Sigmoid colon (tissue), 7 donors: ENCODE results near the gene CORO2B. TPM values are rescaled to one million over a fixed set of nuclear protein-coding genes. Genes with fewer than 3 reads are reported as not detected.

ENCODE experiments used
- DNase-seq: peaks from one replicate; pipeline ENCODE4 v3.0.0-alpha.2; 2019
- H3K27ac ChIP-seq, 4 donors: fragments of 200-600 bp; sonication (generic); one replicate each; pipeline ENCODE4 v1.5.1; 2016 to 2019; ENCODE audit warnings: mild to moderate bottlenecking in 1 of 4
- H3K27me3 ChIP-seq, 3 donors: fragments of 200-600 bp; sonication (generic); one replicate each; pipeline ENCODE4 v1.5.1; 2019; ENCODE audit warnings: mild to moderate bottlenecking in 1 of 3
- H3K36me3 ChIP-seq, 4 donors: fragments of 200-600 bp; sonication (generic); one replicate each; pipeline ENCODE4 v1.5.1; 2016 to 2019
- H3K4me1 ChIP-seq, 4 donors: fragments of 200-600 bp; sonication (generic); one replicate each; pipeline ENCODE4 v1.5.1; 2017 to 2019
- H3K4me3 ChIP-seq, 4 donors: fragments of 200-600 bp; sonication (generic); one replicate each; pipeline ENCODE4 v1.5.1; 2017 to 2019; ENCODE audit warnings: mild to moderate bottlenecking in 2 of 4, moderate library complexity in 1 of 4
- H3K9me3 ChIP-seq, 4 donors: fragments of 200-600 bp in 3 of 4; sonication (generic) in 3 of 4; one replicate each; pipeline versions ENCODE4 v1.5.1 to v1.6.1; 2013 to 2019
- EP300 ChIP-seq, 4 donors: sonication (generic); formaldehyde crosslinking; IDR thresholded peaks; one replicate each; pipeline ENCODE4 v1.6.1; 2017; ENCODE audit warnings: antibody characterized with exemption in 4 of 4
- POLR2A ChIP-seq, 2 donors: fragments of 450-650 bp; IDR thresholded peaks; one replicate each; pipeline ENCODE4 v1.6.1; 2016; ENCODE audit warnings: antibody characterized with exemption in 2 of 2, mild to moderate bottlenecking in 2 of 2, moderate library complexity in 2 of 2
- POLR2AphosphoS5 ChIP-seq, 4 donors: sonication (generic); formaldehyde crosslinking; IDR thresholded peaks; one replicate each; pipeline ENCODE4 v1.6.1; 2017; ENCODE audit warnings: antibody characterized with exemption in 4 of 4
- WGBS, 2 donors: extraction: QIAGEN DNeasy Blood & Tissue Kit; methylation state at CpG; one replicate each; pipeline ENCODE4 v1.1.7; 2013; 5-methylcytosine and 5-hydroxymethylcytosine counted together
- intact Hi-C: fragments of 100-400 bp; cut with DNase I; formaldehyde crosslinking; loops from one replicate; pipeline ENCODE4 v1.15.1; 2023
- polyA plus RNA-seq, 3 donors: library from polyadenylated mRNA; stranded (reverse); fragments of 200-250 nt; gene quantifications; one replicate each; pipeline ENCODE4 v1.2.3, GENCODE V29; 2013
- total RNA-seq, 4 donors: library from RNA; depleted of rRNA; stranded (reverse); fragments of >200 nt; gene quantifications; one replicate each; pipeline ENCODE4 v1.1.0, GENCODE V29; 2016
- TF ChIP-seq, protein P1 (sequence below), 4 experiments: fragments of 450-650 bp in 3 of 4; fragments of 200-600 bp in 1 of 4; IDR thresholded peaks; one replicate each; pipeline ENCODE4 v1.5.1; 2016 to 2019; ENCODE audit warnings: antibody characterized with exemption in 4 of 4, mild to moderate bottlenecking in 3 of 4, moderate library complexity in 2 of 4
- donor health status: healthy with polysubstance abuse.
- donor health status: Bipolar disorder and iron deficiency.
- donor health status: healthy.

CORO2B gene
- total and polyA plus RNA-seq, 7 donors = 0.46 to 3.9 (median 3.1) TPM

DNA sequence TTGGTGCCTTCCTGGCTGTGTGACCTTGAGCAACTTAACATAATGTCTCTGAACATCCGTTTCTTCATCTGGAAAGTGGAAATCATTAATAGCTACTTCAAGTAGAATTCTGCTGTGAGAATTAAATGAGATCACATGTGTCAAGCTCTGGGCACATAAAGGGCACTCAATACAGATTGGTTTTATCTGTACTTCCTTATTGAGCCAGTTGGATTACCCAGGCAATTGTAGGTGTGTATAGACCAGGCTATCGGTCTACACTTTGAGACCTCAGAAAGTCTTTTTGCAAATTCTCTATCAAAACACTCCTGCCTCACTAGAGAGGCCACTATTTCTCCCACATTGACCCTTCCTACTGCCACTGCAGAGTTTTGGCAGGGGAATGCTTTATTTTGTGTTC lies 194.2 kb downstream of the CORO2B start:
- Histone ChIP-seq H3K4me1 (peaks cover 0 to 24% (median 20%) of the 10 kb centered on the region in 4 donors), H3K27ac (no peak overlapping the region), H3K4me3 (no peak overlapping the region), H3K9me3 (no peaks in the 10 kb centered on the region), H3K27me3 (no peaks in the 10 kb centered on the region), H3K36me3 (peaks cover 0 to 5% (median 0%) of the 10 kb centered on the region in 4 donors)
- intact Hi-C loops = no loop called here
- no peak for DNase-seq
- TF ChIP-seq, protein P1, sequence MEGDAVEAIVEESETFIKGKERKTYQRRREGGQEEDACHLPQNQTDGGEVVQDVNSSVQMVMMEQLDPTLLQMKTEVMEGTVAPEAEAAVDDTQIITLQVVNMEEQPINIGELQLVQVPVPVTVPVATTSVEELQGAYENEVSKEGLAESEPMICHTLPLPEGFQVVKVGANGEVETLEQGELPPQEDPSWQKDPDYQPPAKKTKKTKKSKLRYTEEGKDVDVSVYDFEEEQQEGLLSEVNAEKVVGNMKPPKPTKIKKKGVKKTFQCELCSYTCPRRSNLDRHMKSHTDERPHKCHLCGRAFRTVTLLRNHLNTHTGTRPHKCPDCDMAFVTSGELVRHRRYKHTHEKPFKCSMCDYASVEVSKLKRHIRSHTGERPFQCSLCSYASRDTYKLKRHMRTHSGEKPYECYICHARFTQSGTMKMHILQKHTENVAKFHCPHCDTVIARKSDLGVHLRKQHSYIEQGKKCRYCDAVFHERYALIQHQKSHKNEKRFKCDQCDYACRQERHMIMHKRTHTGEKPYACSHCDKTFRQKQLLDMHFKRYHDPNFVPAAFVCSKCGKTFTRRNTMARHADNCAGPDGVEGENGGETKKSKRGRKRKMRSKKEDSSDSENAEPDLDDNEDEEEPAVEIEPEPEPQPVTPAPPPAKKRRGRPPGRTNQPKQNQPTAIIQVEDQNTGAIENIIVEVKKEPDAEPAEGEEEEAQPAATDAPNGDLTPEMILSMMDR (IDR thresholded peaks at IDR 0.05) = no peak
- TF ChIP-seq POLR2A (IDR thresholded peaks at IDR 0.05) = no peak
- no peak for TF ChIP-seq POLR2AphosphoS5 (IDR thresholded peaks at IDR 0.05)
- no peak for TF ChIP-seq EP300 (IDR thresholded peaks at IDR 0.05)
- 18 to 67% methylated on average over 2 of the region's 2 CpGs for WGBS, 2 donors

DNA sequence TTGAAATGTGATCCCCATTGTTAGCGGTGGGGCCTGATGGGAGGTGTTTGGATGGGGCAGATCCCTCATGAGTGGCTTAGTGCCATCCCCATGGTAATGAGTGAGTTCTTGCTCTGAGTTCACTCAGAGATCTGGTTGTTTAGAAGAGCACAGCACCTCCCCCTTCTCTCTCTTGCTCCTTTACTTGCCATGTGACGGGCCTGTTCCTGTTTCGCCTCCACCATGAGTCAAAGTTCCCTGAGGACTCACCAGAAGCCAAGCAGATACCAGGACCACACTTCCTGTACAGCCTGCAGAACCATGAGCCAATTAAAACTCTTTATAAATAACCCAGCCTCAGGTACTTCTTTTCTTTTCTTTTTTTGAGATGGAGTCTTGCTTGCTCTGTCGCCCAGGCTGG lies 195.3 kb downstream of the CORO2B start:
- H3K9me3 ChIP-seq = no peaks in the 10 kb centered on the region
- H3K27ac ChIP-seq = no peak overlapping the region
- TF ChIP-seq POLR2AphosphoS5 (IDR thresholded peaks at IDR 0.05) (no peak), EP300 (IDR thresholded peaks at IDR 0.05) (no peak)
- TF ChIP-seq, protein P1 (IDR thresholded peaks at IDR 0.05) = no peak
- H3K36me3 ChIP-seq = peaks cover 0 to 15% (median 0%) of the 10 kb centered on the region in 4 donors
- DNase-seq = no peak
- intact Hi-C loops = no loop called here
- peaks cover 0 to 24% (median 20%) of the 10 kb centered on the region in 4 donors for H3K4me1 ChIP-seq
- WGBS, 2 donors = 96% methylated on average over 4 of the region's 4 CpGs
- H3K4me3 ChIP-seq = no peak overlapping the region
- no peaks in the 10 kb centered on the region for H3K27me3 ChIP-seq

DNA sequence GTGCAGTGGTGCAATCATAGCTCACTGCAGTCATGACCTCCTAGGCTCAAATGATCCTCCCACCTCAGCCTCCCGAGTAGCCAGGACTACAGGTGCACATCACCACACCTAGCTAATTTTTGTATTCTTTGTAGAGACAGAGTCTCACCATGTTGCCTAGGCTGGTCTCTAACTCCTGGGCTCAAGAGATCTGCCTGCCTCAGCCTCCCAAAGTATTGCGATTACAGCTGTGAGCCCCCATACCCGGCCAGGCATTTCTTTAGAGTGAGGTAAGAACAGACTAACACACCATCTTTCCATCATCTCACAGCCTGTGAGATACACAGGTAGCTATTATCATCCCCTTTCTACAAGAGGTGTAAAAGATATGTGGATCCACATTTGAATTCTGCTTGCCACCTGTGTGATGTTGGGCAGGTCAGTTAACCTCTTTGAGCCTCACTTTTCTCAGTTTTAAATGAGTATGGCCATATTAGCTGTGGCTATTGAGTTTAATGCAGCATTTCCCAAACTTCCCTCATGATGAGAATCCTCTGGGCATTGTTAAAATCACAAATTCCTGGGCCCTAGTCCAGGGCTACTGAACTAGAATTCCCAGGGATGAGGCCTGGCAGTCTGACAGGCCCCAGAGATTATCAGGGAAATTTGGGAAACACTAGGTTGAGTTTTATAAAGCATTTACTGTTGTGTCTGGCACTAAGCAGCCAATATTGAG lies 195.9 kb downstream of the CORO2B start:
- peaks cover 0 to 20% (median 0%) of the 10 kb centered on the region in 4 donors for H3K36me3 ChIP-seq
- no peak for DNase-seq
- TF ChIP-seq EP300 (IDR thresholded peaks at IDR 0.05) (no peak), POLR2AphosphoS5 (IDR thresholded peaks at IDR 0.05) (no peak), POLR2A (IDR thresholded peaks at IDR 0.05) (no peak)
- TF ChIP-seq, protein P1 (IDR thresholded peaks at IDR 0.05) = no peak
- no peaks in the 10 kb centered on the region for H3K9me3 ChIP-seq
- H3K27ac ChIP-seq = peak overlapping the region; percentile 45 to 67 (median 52)
- intact Hi-C loops = no loop called here
- WGBS, 2 donors = 95 to 98% methylated on average over 3 of the region's 3 CpGs
- H3K4me3 ChIP-seq = no peak overlapping the region
- H3K4me1 ChIP-seq = peaks cover 0 to 24% (median 20%) of the 10 kb centered on the region in 4 donors
- H3K27me3 ChIP-seq = no peaks in the 10 kb centered on the region

DNA sequence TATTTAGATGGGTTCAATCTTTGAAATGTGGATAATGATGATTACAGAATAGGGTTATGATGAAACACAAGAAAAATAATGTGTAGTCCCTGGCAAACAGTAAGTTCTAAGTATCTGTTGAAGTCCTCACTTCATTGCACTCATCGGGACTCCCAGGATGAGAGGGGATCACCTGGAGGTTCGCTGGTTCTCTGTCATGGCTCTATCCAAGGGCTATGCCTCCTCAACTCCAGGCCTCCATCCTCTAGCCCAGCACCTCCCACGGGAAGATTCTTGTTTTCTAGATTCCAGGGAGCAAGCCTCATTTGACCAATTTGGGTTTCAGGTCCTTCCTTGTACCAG lies 196.4 kb downstream of the CORO2B start:
- no peak overlapping the region for H3K4me3 ChIP-seq
- TF ChIP-seq EP300 (IDR thresholded peaks at IDR 0.05) = no peak
- no peak for TF ChIP-seq POLR2AphosphoS5 (IDR thresholded peaks at IDR 0.05)
- TF ChIP-seq, protein P1 (IDR thresholded peaks at IDR 0.05) = no peak
- no peak for DNase-seq
- peak overlapping the region; percentile 45 to 67 (median 52) for H3K27ac ChIP-seq
- peaks cover 0 to 24% (median 20%) of the 10 kb centered on the region in 4 donors for H3K4me1 ChIP-seq
- H3K36me3 ChIP-seq = peaks cover 0 to 25% (median 3%) of the 10 kb centered on the region in 4 donors
- no peaks in the 10 kb centered on the region for H3K27me3 ChIP-seq
- H3K9me3 ChIP-seq = no peaks in the 10 kb centered on the region
- 97% methylated on average over 3 of the region's 3 CpGs for WGBS, 2 donors
- intact Hi-C loops = no loop called here
